Neural cell (in vitro differentiated cells): ENCODE data around the gene SMAD2. TPM values are rescaled to one million over a fixed set of nuclear protein-coding genes. Genes with fewer than 3 reads are reported as not detected.

Experiments
- H2AFZ ChIP-seq: fragments of 200-600, 300-800 bp; sonication (generic), shearing (Covaris generic); 2 replicates; pipeline ENCODE4 v1.6.0; 2014; ENCODE audit warnings: low read depth, mild to moderate bottlenecking, antibody characterized with exemption, low read length, moderate library complexity
- H3F3A ChIP-seq: fragments of 200-600 bp; shearing (Covaris generic); 2 replicates; pipeline ENCODE4 v1.6.1; 2016; ENCODE audit warnings: mild to moderate bottlenecking, moderate library complexity, mixed read lengths, antibody characterized with exemption, low read length; ENCODE audit not compliant: insufficient read depth, poor library complexity, severe bottlenecking
- H3K27ac ChIP-seq: fragments of 200-600, 300-800 bp; sonication (generic), shearing (Covaris generic); 2 replicates; pipeline ENCODE4 v1.5.1; 2014; ENCODE audit warnings: mild to moderate bottlenecking, low read length, moderate library complexity
- H3K27me3 ChIP-seq: fragments of 300-800, 200-600 bp; sonication (generic), shearing (Covaris generic); 2 replicates; pipeline ENCODE4 v1.6.0; 2014; ENCODE audit warnings: mild to moderate bottlenecking, low read depth, low read length, moderate library complexity; ENCODE audit not compliant: insufficient read depth
- H3K36me3 ChIP-seq: fragments of 300-800, 200-600 bp; sonication (generic), shearing (Covaris generic); 2 replicates; pipeline ENCODE4 v1.5.1; 2014; ENCODE audit warnings: mild to moderate bottlenecking, antibody characterized with exemption, low read length, moderate library complexity; ENCODE audit not compliant: insufficient read depth
- H3K4me2 ChIP-seq: fragments of 300-800, 200-600 bp; sonication (generic), shearing (Covaris generic); 2 replicates; pipeline ENCODE4 v1.6.0; 2014; ENCODE audit warnings: mild to moderate bottlenecking, low read length
- H3K4me3 ChIP-seq: fragments of 300-800, 200-600 bp; sonication (generic), shearing (Covaris generic); 2 replicates; pipeline ENCODE4 v1.5.1; 2014; ENCODE audit warnings: mild to moderate bottlenecking, low read length, moderate library complexity
- H3K79me2 ChIP-seq: fragments of 200-600 bp; shearing (Covaris generic); replicated peaks from 2 replicates; pipeline ENCODE4 v1.6.0; 2014; ENCODE audit warnings: mild to moderate bottlenecking, low read length, moderate library complexity; ENCODE audit not compliant: insufficient read depth
- H3K9ac ChIP-seq: fragments of 300-800, 200-600 bp; sonication (generic), shearing (Covaris generic); 2 replicates; pipeline ENCODE4 v1.6.1; 2016; ENCODE audit warnings: mild to moderate bottlenecking, low read length, mixed read lengths
- H3K9me2 ChIP-seq: fragments of 200-600 bp; shearing (Covaris generic); 2 replicates; pipeline ENCODE4 v1.6.1; 2016; ENCODE audit warnings: mild to moderate bottlenecking, low read length, mixed read lengths; ENCODE audit not compliant: insufficient read depth
- H3K9me3 ChIP-seq: fragments of 200-600, 300-800 bp; sonication (generic), shearing (Covaris generic); 2 replicates; pipeline ENCODE4 v1.6.1; 2016; ENCODE audit warnings: mild to moderate bottlenecking, mixed run types, low read length, moderate library complexity, mixed read lengths
- H4K20me1 ChIP-seq: fragments of 200-600 bp; shearing (Covaris generic); 2 replicates; pipeline ENCODE4 v1.6.1; 2016; ENCODE audit warnings: mild to moderate bottlenecking, mixed run types; ENCODE audit not compliant: insufficient read depth
- CTCF ChIP-seq: fragments of 450-650 bp; IDR thresholded peaks from 2 replicates; pipeline ENCODE4 v1.5.1; 2014; ENCODE audit warnings: antibody characterized with exemption, mild to moderate bottlenecking, moderate library complexity; ENCODE audit not compliant: poor library complexity, severe bottlenecking
- EP300 ChIP-seq: fragments of 450-650 bp; conservative IDR thresholded peaks from 2 replicates; pipeline ENCODE4 v1.6.1; 2014; ENCODE audit warnings: antibody characterized with exemption, mild to moderate bottlenecking, moderate library complexity; ENCODE audit not compliant: poor library complexity, severe bottlenecking
- EZH2 ChIP-seq: fragments of 200-600, 300-800 bp; shearing (Covaris generic), sonication (generic); IDR thresholded peaks from 2 replicates; pipeline ENCODE4 v1.6.1; 2014; ENCODE audit warnings: antibody characterized with exemption, low read length, borderline replicate concordance, mild to moderate bottlenecking; ENCODE audit not compliant: insufficient read depth, poor library complexity, severe bottlenecking
- MXI1 ChIP-seq: fragments of 450-650 bp; conservative IDR thresholded peaks from 2 replicates; pipeline ENCODE4 v1.6.1; 2014; ENCODE audit warnings: antibody characterized with exemption, mild to moderate bottlenecking; ENCODE audit not compliant: poor library complexity, severe bottlenecking
- POLR2AphosphoS5 ChIP-seq: IDR thresholded peaks from 2 replicates; pipeline ENCODE4 v1.6.1; 2012
- RAD21 ChIP-seq: fragments of 450-650 bp; conservative IDR thresholded peaks from 2 replicates; pipeline ENCODE4 v1.6.1; 2014; ENCODE audit warnings: antibody characterized with exemption, mild to moderate bottlenecking, moderate library complexity
- REST ChIP-seq: IDR thresholded peaks from 2 replicates; pipeline ENCODE4 v1.6.1; 2012; ENCODE audit warnings: borderline replicate concordance
- SMC3 ChIP-seq: fragments of 450-650 bp; conservative IDR thresholded peaks from 2 replicates; pipeline ENCODE4 v1.6.1; 2014; ENCODE audit warnings: antibody characterized with exemption, mild to moderate bottlenecking, moderate library complexity; ENCODE audit not compliant: poor library complexity
- TAF1 ChIP-seq: IDR thresholded peaks from 2 replicates; pipeline ENCODE4 v1.6.1; 2012; ENCODE audit warnings: low read depth
- polyA plus RNA-seq: library from polyadenylated mRNA; depleted of rRNA; stranded (reverse); fragments of >200 nt; gene quantifications from 2 replicates; pipeline ENCODE4 v1.2.3, GENCODE V29; 2014

The SMAD2 gene
- polyA plus RNA-seq, 1 donor from 2014 or later: 64.7 TPM

GRCh38 chr18:47838396-47838795, 92.1 kb downstream of the SMAD2 start:
- Histone ChIP-seq H3K9me2 (no peaks in the 10 kb centered on the region), H3K79me2 (no peaks in the 10 kb centered on the region)

GRCh38 chr18:47832348-47832747, 98.1 kb downstream of the SMAD2 start:
- Histone ChIP-seq H3K27me3 (no peaks in the 10 kb centered on the region), H3K9me2 (no peaks in the 10 kb centered on the region), H2AFZ (no peak overlapping the region), H3F3A (no peaks in the 10 kb centered on the region), H3K9me3 (no peaks in the 10 kb centered on the region), H3K27ac (no peak overlapping the region), H3K4me2 (no peak overlapping the region), H3K9ac (no peak overlapping the region), H3K36me3 (no peaks in the 10 kb centered on the region), H3K4me3 (no peak overlapping the region), H3K79me2 (no peaks in the 10 kb centered on the region), H4K20me1 (no peaks in the 10 kb centered on the region)
- TF ChIP-seq TAF1: no peak

More at GRCh38 chr18:47838396-47838795, 92.1 kb downstream of the SMAD2 start:
- TF ChIP-seq MXI1 (no peak), REST (no peak), RAD21 (no peak), EZH2 (no peak), SMC3 (no peak), CTCF (no peak), POLR2AphosphoS5 (no peak), EP300 (no peak), TAF1 (no peak)
- no peak overlapping the region for H3K4me2 ChIP-seq
- peaks cover 6% of the 10 kb centered on the region for H3K36me3 ChIP-seq
- no peaks in the 10 kb centered on the region for H3F3A ChIP-seq
- H3K27me3 ChIP-seq: no peaks in the 10 kb centered on the region
- H3K4me3 ChIP-seq: no peak overlapping the region
- H3K9me3 ChIP-seq: no peaks in the 10 kb centered on the region
- H3K9ac ChIP-seq: no peak overlapping the region
- H4K20me1 ChIP-seq: no peaks in the 10 kb centered on the region
- no peak overlapping the region for H2AFZ ChIP-seq
- no peak overlapping the region for H3K27ac ChIP-seq

- Histone ChIP-seq H3K36me3 (no peaks in the 10 kb centered on the region), H3K9ac (no peak overlapping the region), H3K79me2 (no peaks in the 10 kb centered on the region), H3K27me3 (no peaks in the 10 kb centered on the region), H4K20me1 (no peaks in the 10 kb centered on the region), H2AFZ (no peak overlapping the region), H3K9me2 (no peaks in the 10 kb centered on the region), H3K4me3 (no peak overlapping the region), H3K4me2 (no peak overlapping the region), H3K9me3 (no peaks in the 10 kb centered on the region), H3F3A (no peaks in the 10 kb centered on the region), H3K27ac (no peak overlapping the region)
- TF ChIP-seq EZH2 (no peak), MXI1 (no peak), CTCF (no peak), RAD21 (no peak)
Measured at GRCh38 chr18:47831351-47831750, 99.1 kb downstream of the SMAD2 start.
